SK-MEL-5 (cell line): ENCODE measurements around the gene ADAD2. TPM values are rescaled to one million over a fixed set of nuclear protein-coding genes. Genes with fewer than 3 reads are reported as not detected.
"Not testable (repeated sequence)": the region's sequence is repeated elsewhere in the genome, so short reads cannot be mapped to it uniquely, and the experiment has no call there.

Experiments used
- DNase-seq: peaks from one replicate; pipeline ENCODE4 v3.0.0-alpha.2; 2016; ENCODE audit warnings: low read depth, low spot score
- in situ Hi-C: cut with HindIII; loops from 2 replicates; pipeline ENCODE4 v1.10.0; 2016; ENCODE audit warnings: low sequenced_read_pairs, high pct_unique_total_duplicates, low pct_unique_long_range_greater_than_20kb
- total RNA-seq: library from RNA; depleted of rRNA; stranded (reverse); fragments of >200 nt; shearing (Covaris generic); gene quantifications from 2 replicates; pipeline ENCODE4 v1.2.3, GENCODE V29; 2014

The ADAD2 gene
- total RNA-seq, 1 experiment from 2014 or later = 0.21 TPM

- in situ Hi-C loops = no loop called here
- peak; percentile 91 for DNase-seq
These were observed 4.1 kb upstream of the ADAD2 start, which contains the start of gene TAF1C for GRCh38 chr16:84186685-84187437. Gene TAF1C (minus strand): TSS chr16:84187057. CDS start chr16:84184988, 2,069 bp downstream.

DNA sequence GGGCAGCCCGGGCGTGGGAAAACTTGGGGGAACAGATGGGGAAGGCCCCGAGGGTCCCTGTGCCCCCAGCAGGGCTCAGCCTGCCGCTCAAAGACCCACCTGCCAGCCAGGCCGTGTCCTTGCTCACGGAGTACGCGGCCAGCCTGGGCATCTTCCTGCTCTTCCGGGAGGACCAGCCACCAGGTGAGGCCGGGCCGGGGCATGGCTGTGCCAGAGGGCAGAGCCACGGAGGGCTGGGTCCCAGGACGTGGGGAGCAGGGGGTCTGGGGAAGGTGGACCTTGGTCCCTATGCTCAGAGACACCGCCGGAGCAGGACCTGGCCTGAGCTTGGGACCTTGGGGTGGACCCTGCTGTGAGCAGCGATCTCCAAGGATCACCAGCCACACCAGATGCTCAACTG, 509 bp downstream of the ADAD2 start:
- in situ Hi-C loops = no loop called here
- DNase-seq = no peak

GRCh38 chr16:84193480-84193879, 2.5 kb downstream of the ADAD2 start:
- in situ Hi-C loops = no loop called here
- DNase-seq = no peak

DNA sequence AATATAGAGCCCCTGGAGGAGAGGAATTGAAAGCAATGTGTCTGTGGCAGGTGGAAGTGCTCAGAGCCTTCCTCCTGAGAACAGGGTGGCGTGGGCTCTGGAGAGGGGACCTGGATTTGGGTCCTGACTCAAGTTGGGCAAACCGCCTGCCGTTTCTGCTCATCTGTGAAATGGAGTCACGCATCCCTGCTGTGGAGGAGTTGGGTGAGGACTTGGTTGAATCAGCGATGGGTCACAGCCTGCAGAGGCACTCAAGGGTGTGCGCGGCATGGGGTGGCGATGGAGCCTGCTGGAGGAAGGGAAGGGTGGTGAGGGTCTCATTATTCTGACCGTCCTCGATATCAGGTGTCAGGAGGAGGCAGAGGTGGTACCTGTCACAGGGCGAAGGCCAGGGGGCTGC, 3.1 kb downstream of the ADAD2 start:
- in situ Hi-C loops = no loop called here
- no peak for DNase-seq

- no peak for DNase-seq
- in situ Hi-C loops = no loop called here
These were observed 3.7 kb downstream of the ADAD2 start for GRCh38 chr16:84194470-84195200.

DNA sequence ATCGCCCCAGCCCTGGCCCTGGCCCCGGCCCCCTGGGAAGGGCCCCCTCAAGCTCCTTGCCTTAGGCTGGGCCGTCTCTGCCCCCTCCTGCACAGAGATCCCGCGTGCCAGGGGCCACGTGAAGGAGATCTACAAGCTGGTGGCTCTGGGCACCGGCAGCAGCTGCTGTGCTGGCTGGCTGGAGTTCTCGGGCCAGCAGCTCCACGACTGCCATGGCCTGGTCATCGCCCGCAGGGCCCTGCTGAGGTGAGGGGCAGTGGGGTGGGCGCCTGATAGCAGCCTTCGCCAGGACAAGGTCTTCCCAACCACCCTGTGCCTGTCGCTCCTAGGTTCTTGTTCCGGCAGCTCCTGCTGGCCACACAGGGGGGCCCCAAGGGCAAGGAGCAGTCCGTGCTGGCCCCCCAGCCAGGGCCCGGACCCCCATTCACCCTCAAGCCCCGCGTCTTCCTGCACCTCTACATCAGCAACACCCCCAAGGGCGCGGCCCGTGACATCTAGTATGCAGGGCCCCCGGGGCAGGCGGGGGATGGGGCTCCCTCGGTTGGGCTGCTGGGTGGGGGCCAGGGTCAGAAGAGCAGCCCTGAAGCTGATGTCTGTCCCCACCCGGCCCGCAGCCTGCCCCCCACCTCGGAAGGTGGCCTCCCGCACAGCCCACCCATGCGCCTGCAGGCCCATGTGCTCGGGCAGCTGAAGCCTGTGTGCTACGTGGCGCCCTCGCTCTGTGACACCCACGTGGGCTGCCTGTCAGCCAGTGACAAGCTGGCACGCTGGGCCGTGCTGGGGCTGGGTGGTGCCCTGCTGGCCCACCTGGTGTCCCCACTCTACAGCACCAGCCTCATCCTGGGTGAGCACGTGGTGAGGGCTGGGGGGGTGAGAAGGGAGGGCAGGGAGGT, 4.5 kb downstream of the ADAD2 start:
- in situ Hi-C loops = no loop called here
- DNase-seq = no peak

DNA sequence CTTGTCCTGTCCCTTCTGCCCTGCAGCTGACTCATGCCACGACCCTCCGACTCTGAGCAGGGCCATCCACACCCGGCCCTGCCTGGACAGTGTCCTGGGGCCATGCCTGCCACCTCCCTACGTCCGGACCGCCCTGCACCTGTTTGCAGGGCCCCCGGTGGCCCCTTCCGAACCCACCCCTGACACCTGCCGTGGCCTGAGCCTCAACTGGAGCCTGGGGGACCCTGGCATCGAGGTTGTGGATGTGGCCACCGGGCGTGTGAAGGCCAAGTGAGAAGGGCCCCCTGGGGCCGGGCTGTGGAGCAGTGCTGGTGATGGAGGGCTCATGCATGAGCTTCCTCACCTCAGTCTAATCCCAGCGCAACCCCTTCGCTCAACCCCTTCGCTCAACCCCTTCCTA, 5.1 kb downstream of the ADAD2 start:
- no peak for DNase-seq
- in situ Hi-C loops = no loop called here

DNA sequence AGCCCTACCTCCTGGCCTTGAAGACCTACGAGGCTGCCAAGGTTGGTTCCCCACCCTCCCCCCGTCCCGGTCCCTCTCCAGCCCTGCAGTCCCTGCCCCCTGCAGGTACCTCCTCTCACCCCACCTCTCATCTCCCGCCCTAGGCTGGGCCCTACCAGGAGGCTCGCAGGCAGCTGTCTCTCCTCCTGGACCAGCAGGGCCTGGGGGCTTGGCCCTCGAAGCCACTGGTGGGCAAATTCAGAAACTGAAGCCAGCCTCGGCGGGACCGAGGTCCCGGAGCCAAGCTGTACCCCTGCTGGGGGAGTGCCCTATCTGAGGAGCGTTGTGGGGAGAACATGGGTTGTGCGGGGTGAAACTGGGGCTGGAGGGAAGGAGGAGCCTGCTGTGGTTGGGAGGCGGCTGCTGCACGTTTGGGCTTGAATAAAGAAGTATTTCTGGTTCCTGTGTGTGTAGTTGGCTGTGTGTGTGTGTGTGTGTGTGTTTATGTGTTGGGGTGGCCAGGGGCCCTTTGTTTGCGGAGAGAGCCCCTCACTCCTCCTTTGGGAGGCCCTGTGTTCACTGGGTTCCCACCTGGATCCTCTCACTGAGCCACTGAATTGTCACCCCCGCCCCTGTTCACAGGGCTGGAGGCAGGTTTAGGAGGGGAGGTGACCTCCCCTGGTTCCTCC, 5.9 kb downstream of the ADAD2 start:
- DNase-seq = no peak
- in situ Hi-C loops = no loop called here

GRCh38 chr16:84197466-84198128, 6.6 kb downstream of the ADAD2 start:
- in situ Hi-C loops = no loop called here
- DNase-seq = no peak

GRCh38 chr16:84198401-84198800, 7.4 kb downstream of the ADAD2 start:
- no peak for DNase-seq
- in situ Hi-C loops = no loop called here

- in situ Hi-C loops = no loop called here
- DNase-seq = no peak
These were observed 8.1 kb downstream of the ADAD2 start for GRCh38 chr16:84199097-84199496.

- in situ Hi-C loops = no loop called here
- DNase-seq = no peak
These were observed 8.9 kb downstream of the ADAD2 start for GRCh38 chr16:84199861-84200260.

- DNase-seq, in situ Hi-C loops: not testable (repeated sequence)
These were observed 13.6 kb downstream of the ADAD2 start for GRCh38 chr16:84204551-84204950.

DNA sequence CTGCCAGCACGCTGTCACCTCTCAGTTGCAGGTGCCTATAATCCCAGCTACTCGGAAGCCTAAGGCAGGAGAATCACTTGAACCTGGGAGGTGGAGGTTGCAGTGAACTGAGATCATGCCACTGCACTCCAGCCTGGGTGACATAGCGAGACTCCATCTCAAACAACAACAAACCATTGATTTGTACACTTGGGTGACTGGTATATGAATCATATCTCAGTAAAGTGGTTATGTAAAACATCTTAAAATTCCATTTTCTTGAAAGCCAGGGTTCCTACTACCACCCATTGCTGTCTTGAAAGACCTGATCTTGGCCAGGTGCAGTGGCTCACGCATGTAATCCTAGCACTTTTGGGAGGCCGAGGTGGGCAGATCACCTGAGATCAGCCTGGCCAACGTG, 14.2 kb downstream of the ADAD2 start:
- DNase-seq, in situ Hi-C loops: not testable (repeated sequence)

DNA sequence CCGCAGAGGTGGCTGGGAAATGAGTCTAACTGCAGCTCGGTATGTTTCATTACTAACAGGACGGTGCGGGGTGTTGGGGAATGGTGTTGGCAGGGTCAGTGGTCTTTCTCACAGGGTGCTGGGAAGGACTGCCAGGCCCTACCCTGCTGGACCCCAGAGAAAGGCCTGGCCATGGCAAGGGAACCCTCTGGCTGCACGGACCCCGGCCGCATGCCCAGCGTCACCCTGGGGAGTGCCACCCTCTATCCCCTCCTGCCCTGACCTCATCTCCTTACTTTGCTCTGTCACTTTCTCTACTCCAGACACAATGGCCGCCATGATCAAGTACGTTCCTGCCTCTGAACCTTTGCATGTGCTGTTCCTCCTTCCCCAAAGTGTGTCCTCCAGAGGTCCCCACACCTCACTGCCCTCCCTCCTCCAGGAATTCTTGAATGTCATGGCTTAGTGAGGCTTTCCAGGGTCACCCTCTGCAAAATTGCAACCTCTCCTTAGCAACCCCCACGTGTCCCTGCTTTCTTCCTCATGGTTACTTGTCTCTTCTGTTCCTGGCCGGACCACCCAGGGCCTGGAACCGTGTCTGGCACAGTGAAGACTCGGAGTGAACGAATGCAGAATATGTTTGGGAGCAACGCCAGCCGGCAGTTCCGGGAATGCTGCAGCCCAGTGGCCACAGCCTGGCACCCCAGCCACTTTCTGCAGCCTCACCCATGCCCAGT, 15.2 kb downstream of the ADAD2 start:
- in situ Hi-C loops = no loop called here
- no peak for DNase-seq

DNA sequence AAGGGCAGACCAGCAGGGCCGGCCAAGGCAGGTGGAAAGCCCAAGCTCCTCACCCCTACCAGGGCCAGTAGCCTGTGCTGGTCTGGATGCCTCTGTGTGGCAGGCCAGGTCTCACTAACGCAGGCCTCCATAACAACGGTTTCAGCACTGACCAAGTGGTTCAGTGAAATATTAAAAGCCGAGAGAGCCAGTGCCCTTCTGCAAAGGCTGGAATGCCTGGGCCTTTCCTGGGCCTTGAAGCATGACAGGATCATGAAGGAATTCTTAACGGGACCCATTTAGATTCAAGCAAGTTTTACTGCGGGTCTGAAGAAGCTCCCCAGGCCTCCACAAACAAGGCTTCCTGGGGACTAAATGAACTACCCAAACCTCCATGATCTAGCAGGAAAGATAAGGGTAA, 16.3 kb downstream of the ADAD2 start:
- no peak for DNase-seq
- in situ Hi-C loops = no loop called here

DNA sequence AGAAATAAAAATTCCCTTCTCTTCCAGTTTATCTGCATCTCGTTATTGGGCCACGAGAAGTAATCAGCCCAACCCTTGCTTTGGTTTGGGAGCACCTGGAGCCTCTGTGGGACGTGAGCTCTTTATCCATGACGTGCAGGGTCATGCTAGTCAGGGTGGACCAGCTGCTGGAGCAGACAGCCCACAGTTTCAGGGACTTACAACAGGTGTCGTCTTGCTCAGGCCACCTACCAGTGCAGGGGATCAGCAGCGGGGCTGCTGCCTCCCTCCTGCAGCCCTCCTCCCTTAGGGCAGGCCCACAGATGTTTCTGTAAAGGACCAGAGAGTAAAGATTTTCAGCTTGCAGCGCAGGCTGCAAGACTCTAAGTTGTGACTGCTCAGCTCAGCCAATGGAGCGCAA, 16.9 kb downstream of the ADAD2 start:
- in situ Hi-C loops = no loop called here

More for the DNA sequence above, 16.9 kb downstream of the ADAD2 start:
- DNase-seq = no peak
